Testis (tissue), 3 donors: ENCODE measurements around the gene TMED5. TPM values are rescaled to one million over a fixed set of nuclear protein-coding genes. Genes with fewer than 3 reads are reported as not detected.

Experiments
- DNase-seq: peaks from one replicate; pipeline ENCODE4 v3.0.0-alpha.2; 2019
- H3K27ac ChIP-seq, 2 donors: fragments of 200-600 bp; sonication (generic); one replicate each; pipeline ENCODE4 v1.5.1; 2019
- H3K27me3 ChIP-seq: fragments of 200-600 bp; sonication (generic); one replicate; pipeline ENCODE4 v1.5.1; 2019
- H3K36me3 ChIP-seq: fragments of 200-600 bp; sonication (generic); one replicate; pipeline ENCODE4 v1.5.1; 2017; ENCODE audit warnings: low read depth; ENCODE audit errors: missing control alignments
- H3K4me1 ChIP-seq: fragments of 200-600 bp; sonication (generic); one replicate; pipeline ENCODE4 v1.5.1; 2019
- H3K4me3 ChIP-seq, 2 donors: fragments of 200-600 bp; sonication (generic); one replicate each; pipeline ENCODE4 v1.5.1; 2017 to 2019
- H3K9me3 ChIP-seq: fragments of 200-600 bp; sonication (generic); one replicate; pipeline ENCODE4 v1.5.1; 2017
- CTCF ChIP-seq, 3 experiments: fragments of 450-650 bp in 2 of 3; fragments of 200-600 bp in 1 of 3; sonication (generic) in 1 of 3; IDR thresholded peaks; one replicate each; pipeline ENCODE4 v1.5.1; 2016 to 2019; ENCODE audit warnings: antibody characterized with exemption in 3 of 3, mild to moderate bottlenecking in 2 of 3, moderate library complexity in 1 of 3
- POLR2A ChIP-seq: fragments of 450-650 bp; IDR thresholded peaks from one replicate; pipeline ENCODE4 v1.6.1; 2017; ENCODE audit warnings: antibody characterized with exemption, mild to moderate bottlenecking, moderate library complexity
- WGBS, 2 donors: methylation state at CpG; one replicate each; pipeline ENCODE4 v1.1.5; 2018; 5-methylcytosine and 5-hydroxymethylcytosine counted together
- intact Hi-C: fragments of 100-400 bp; cut with DNase I; formaldehyde crosslinking; loops from one replicate; pipeline ENCODE4 v1.15.1; 2023; ENCODE audit warnings: low total_unique reads
- polyA plus RNA-seq: library from polyadenylated mRNA; stranded (reverse); fragments of 350-450 nt; fragmentation: Illumina TruSeq; extraction: RNeasy Lipid Tissue Mini Kit (QIAGEN cat#74804); gene quantifications from one replicate; pipeline ENCODE4 v1.2.3, GENCODE V29; 2014; ENCODE audit warnings: low read depth, low replicate concordance; ENCODE audit not compliant: insufficient read depth
- total RNA-seq, 2 donors: library from RNA; depleted of rRNA; stranded (reverse); fragments of >200 nt; gene quantifications; one replicate each; pipeline ENCODE4 v1.2.3, GENCODE V29; 2016

TMED5 gene
- total and polyA plus RNA-seq, 3 donors from 2014 or later, result 39.2 to 50.0 (median 48.1) TPM

- no peak overlapping the region for H3K4me3 ChIP-seq
- no peaks in the 10 kb centered on the region for H3K36me3 ChIP-seq
- WGBS, 2 donors, result 91 to 96% methylated on average over 6 of the region's 6 CpGs
- H3K27me3 ChIP-seq, result no peaks in the 10 kb centered on the region
- no peaks in the 10 kb centered on the region for H3K4me1 ChIP-seq
- H3K9me3 ChIP-seq, result no peaks in the 10 kb centered on the region
- intact Hi-C loops, result no loop called here
- no peak for TF ChIP-seq CTCF (IDR thresholded peaks at IDR 0.05)
- no peak for TF ChIP-seq POLR2A
- no peak overlapping the region for H3K27ac ChIP-seq
- DNase-seq, result no peak
Observed at GRCh38 chr1:93200086-93200620, 19.9 kb upstream of the TMED5 start.

- TF ChIP-seq POLR2A, result no peak
- TF ChIP-seq CTCF (IDR thresholded peaks at IDR 0.05), result no peak
- H3K4me1 ChIP-seq, result no peaks in the 10 kb centered on the region
- DNase-seq, result no peak
- intact Hi-C loops, result loop anchor here (5.0 kb wide), 1 partner anchor 48 kb away; no protein-coding TSS in a partner anchor
- 90 to 99% methylated on average over 3 to 9 of the region's 9 CpGs for WGBS, 2 donors
- H3K27me3 ChIP-seq, result no peaks in the 10 kb centered on the region
- no peaks in the 10 kb centered on the region for H3K9me3 ChIP-seq
- H3K27ac ChIP-seq, result no peak overlapping the region
- H3K36me3 ChIP-seq, result no peaks in the 10 kb centered on the region
- H3K4me3 ChIP-seq, result no peak overlapping the region
Observed at GRCh38 chr1:93199150-93199549, 18.9 kb upstream of the TMED5 start.

GRCh38 chr1:93196591-93196990 is 16.4 kb upstream of the TMED5 start:
- Histone ChIP-seq H3K36me3 (no peaks in the 10 kb centered on the region), H3K4me1 (no peaks in the 10 kb centered on the region), H3K27ac (no peak overlapping the region), H3K4me3 (no peak overlapping the region), H3K9me3 (no peaks in the 10 kb centered on the region), H3K27me3 (no peaks in the 10 kb centered on the region)
- whole genome bisulfite sequencing, 2 donors, result 77 to 97% methylated on average over 1 of the region's 1 CpG
- no peak for TF ChIP-seq POLR2A
- no peak for TF ChIP-seq CTCF (IDR thresholded peaks at IDR 0.05)
- intact Hi-C loops, result loop anchor here (5.0 kb wide), 1 partner anchor 51 kb away; no protein-coding TSS in a partner anchor
- DNase-seq, result no peak

- intact Hi-C loops, result no loop called here
- DNase-seq, result no peak
- no peak overlapping the region for H3K27ac ChIP-seq
- H3K4me1 ChIP-seq, result no peaks in the 10 kb centered on the region
- H3K4me3 ChIP-seq, result no peak overlapping the region
- H3K27me3 ChIP-seq, result no peaks in the 10 kb centered on the region
- H3K9me3 ChIP-seq, result no peaks in the 10 kb centered on the region
- 86 to 91% methylated on average over 4 of the region's 4 CpGs for WGBS, 2 donors
- H3K36me3 ChIP-seq, result no peaks in the 10 kb centered on the region
- TF ChIP-seq POLR2A (no peak), CTCF (IDR thresholded peaks at IDR 0.05) (no peak)
Observed at GRCh38 chr1:93194231-93194990, 14.2 kb upstream of the TMED5 start.

GRCh38 chr1:93190432-93190831 is 10.2 kb upstream of the TMED5 start:
- no peak overlapping the region for H3K27ac ChIP-seq
- H3K4me1 ChIP-seq, result no peaks in the 10 kb centered on the region
- DNase-seq, result no peak
- no peaks in the 10 kb centered on the region for H3K27me3 ChIP-seq
- no peaks in the 10 kb centered on the region for H3K36me3 ChIP-seq
- no peaks in the 10 kb centered on the region for H3K9me3 ChIP-seq
- no peak overlapping the region for H3K4me3 ChIP-seq
- no peak for TF ChIP-seq CTCF (IDR thresholded peaks at IDR 0.05)
- TF ChIP-seq POLR2A, result no peak
- intact Hi-C loops, result no loop called here
- WGBS, 2 donors, result 100% methylated on average over 3 of the region's 3 CpGs
